ENCODE results near the gene GPRC5A. TPM values are rescaled to one million over a fixed set of nuclear protein-coding genes. Genes with fewer than 3 reads are reported as not detected.
A peak's percentile ranks its signal among the peaks of the same experiment; 100 is the strongest.

GPRC5A gene
- total RNA-seq, 1 donor from 2014 or later = 0.78 TPM

DNA sequence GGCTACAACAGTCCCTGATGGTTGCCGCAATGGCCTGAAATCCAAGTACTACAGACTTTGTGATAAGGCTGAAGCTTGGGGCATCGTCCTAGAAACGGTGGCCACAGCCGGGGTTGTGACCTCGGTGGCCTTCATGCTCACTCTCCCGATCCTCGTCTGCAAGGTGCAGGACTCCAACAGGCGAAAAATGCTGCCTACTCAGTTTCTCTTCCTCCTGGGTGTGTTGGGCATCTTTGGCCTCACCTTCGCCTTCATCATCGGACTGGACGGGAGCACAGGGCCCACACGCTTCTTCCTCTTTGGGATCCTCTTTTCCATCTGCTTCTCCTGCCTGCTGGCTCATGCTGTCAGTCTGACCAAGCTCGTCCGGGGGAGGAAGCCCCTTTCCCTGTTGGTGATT, 16.9 kb downstream of the GPRC5A start:
- DNase-seq (ENCODE audit: low spot score) = no peak
- intact Hi-C loops (cut with DNase I) = no loop called here

DNA sequence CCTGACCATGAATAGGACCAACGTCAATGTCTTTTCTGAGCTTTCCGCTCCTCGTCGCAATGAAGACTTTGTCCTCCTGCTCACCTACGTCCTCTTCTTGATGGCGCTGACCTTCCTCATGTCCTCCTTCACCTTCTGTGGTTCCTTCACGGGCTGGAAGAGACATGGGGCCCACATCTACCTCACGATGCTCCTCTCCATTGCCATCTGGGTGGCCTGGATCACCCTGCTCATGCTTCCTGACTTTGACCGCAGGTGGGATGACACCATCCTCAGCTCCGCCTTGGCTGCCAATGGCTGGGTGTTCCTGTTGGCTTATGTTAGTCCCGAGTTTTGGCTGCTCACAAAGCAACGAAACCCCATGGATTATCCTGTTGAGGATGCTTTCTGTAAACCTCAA, 17.3 kb downstream of the GPRC5A start:
- no peak for DNase-seq (ENCODE audit: low spot score)
- intact Hi-C loops (cut with DNase I) = no loop called here

DNA sequence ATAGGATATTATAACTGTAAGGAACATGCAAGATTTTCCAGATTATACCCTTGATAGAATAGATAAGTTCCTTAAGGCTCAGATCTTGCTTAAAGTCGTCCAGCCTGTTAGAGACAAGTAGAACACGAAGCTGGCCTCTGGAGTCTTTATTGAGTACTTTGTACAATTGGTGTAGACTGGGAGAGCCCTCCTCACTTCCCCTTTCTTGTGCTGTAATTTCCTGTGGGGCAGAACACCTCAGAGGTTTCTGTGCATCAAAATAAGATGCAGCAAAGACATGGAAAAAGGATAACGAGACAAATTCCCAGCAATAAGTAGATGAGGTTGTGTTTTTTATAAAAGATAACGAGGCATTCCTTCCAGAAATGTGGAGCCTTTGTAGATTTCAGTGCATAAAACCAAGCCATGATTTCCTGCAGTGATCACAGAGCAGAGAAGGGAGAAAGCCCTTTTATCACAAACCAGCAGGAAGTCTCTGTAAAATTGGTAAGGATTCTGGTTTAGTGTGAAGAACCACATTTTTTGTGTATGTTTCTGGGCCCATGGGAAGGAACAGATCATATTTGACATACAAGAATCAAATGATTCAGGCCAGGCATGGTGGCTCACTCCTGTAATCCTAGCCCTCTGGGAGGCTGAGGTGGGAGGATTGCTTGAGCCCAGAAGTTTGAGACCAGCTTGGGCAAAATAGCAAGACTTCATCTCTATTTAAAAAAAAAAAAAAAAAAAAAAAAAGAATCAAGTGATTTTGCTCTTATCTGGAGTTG, 18.0 kb downstream of the GPRC5A start:
- no peak for DNase-seq (ENCODE audit: low spot score)
- intact Hi-C loops (cut with DNase I) = no loop called here

DNA sequence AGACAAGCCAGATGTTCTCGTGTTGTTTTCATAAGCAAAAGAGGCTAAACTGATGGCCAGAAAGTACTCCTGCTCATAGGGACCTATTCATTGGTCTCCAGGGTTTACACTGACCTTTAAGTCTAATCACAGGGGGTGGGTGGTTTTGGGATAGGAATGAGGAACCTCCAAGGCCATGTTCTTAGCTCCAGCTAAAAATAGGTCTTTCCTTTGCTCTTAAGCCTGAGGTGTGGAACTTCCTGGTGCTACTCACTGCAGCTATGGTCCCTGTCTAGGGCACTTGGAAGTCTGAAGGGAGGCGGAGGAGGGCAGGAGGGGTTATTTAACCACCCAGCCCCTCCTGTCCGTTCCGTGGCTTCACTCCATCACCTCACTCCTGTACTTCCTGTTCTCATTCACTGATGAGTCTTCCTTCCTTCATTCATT, 18.6 kb downstream of the GPRC5A start:
- intact Hi-C loops (cut with DNase I) = loop anchor here (10.0 kb wide), 1 partner anchor 185 kb away; no protein-coding TSS in a partner anchor
- DNase-seq (ENCODE audit: low spot score) = no peak

DNA sequence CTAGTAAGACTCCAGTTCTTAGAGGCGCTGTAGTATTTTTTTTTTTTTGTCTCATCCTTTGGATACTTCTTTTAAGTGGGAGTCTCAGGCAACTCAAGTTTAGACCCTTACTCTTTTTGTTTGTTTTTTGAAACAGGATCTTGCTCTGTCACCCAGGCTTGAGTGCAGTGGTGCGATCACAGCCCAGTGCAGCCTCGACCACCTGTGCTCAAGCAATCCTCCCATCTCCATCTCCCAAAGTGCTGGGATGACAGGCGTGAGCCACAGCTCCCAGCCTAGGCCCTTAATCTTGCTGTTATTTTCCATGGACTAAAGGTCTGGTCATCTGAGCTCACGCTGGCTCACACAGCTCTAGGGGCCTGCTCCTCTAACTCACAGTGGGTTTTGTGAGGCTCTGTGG, 21.3 kb downstream of the GPRC5A start:
- intact Hi-C loops (cut with DNase I) = loop anchor here (10.0 kb wide), 1 partner anchor 182 kb away; no protein-coding TSS in a partner anchor

DNA sequence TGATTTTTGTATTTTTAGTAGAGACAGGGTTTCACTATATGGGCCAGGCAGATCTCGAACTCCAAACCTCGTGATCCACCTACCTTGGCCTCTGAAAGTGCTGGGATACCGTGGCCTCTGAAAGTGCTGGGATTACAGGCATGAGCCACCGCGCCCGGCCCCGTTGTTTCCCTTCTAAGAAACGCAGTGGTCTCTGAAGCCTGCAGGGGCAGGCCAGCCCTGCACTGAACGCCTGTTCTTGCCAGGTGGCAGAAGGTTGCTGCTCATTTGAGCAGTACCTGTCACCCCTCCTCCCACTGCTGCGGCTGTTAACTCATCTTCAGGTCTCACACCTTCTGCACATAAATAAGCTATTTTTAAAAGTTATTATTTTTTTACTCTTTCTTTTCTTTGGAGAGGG, 24.3 kb downstream of the GPRC5A start:
- no peak for DNase-seq (ENCODE audit: low spot score)
- intact Hi-C loops (cut with DNase I) = loop anchor here (1.0 to 10.0 kb wide), 4 partner anchors 68 to 317 kb away; no protein-coding TSS in a partner anchor

More for the DNA sequence above, 21.3 kb downstream of the GPRC5A start:
- DNase-seq (ENCODE audit: low spot score) = no peak

DNA sequence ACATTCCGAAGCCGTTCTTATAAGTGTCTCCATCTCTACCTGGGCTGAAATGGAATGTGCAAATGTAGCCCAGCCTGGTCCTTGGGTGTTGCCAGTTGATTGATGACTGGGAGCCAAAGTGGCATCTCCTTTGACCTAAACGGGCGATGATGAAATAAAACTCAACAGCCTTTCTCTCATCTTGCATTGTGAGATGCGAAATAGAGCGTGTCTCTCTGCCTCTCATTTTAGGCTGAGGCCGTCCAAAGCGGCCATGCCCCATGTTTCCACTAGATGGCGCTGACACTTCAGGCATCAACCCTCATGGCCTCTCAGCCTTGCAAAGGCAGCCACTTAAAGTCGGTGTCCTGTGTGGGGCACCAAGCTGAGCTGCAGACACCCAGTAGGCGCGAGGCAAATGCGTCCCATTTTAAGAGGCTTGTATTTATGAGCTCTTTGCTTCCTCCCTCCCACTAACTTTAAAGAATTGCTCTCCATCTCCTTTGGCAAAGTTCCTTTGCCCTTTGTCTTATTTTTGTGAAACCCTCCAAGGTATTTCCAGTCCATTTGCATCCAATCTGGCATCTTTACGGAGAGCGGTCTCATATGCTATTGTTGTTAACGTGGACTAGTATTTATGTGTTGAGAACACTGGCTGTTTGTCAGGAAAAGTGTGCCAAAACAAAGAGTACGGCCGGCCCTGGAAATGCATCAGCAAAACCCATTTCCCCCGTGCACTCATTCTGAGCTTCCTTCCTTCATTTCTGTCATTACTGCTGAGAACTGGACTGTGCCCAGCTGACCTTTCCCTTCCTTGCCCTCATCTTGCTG, 25.0 kb downstream of the GPRC5A start:
- peak; percentile 90 for DNase-seq (ENCODE audit: low spot score)
- intact Hi-C loops (cut with DNase I) = loop anchor here (1.0 to 10.0 kb wide), 4 partner anchors 67 to 316 kb away; no protein-coding TSS in a partner anchor

DNA sequence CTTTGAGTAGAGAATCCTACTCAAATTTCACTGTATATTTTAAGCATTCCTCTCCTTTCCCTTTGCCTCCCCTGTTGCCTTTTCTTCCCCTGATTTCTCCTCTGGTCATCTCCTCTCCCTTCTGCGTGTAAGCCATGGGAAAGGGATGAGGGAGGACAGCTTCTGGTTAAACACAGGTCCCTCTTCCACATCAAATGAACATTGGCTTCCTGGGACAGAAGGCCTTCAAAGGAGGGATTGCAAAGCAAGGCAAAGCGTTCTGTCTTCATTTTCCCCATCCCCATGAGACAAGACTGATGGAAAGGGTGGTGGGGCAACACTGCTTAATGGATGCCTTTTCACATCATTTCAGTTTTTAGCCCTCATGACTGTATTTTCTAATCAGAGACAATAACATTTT, 26.2 kb downstream of the GPRC5A start:
- no peak for DNase-seq (ENCODE audit: low spot score)
- intact Hi-C loops (cut with DNase I) = loop anchor here (2.0 to 10.0 kb wide), 3 partner anchors 177 to 315 kb away; no protein-coding TSS in a partner anchor

DNA sequence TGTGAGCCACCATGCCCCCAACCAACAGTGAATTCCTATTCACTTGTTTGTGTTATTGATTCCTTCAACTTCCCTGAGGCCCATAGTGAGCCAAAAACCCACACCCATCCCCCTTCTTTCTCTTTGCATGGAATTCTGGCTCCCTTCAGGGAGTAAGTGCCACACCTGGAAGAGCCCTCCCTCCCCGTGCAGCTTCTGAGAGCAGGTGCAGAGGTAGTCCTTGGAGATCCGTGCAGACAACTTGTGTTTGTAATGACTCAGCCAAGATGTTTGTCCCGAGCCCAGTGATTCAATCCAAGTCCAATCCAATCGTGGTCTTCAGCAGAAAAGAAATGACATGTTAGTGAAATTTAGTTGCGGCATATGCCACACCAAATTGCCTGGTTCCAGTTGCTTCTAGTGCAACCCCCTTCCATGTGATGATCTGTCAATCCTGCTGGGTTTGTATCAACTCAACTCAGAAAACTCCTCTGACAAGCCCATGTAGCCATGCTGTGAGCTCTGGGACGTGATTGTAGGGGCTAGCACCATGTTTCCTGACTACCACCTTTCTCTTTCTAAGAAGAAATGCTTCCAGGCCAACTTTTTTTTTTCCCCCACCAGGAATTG, 27.5 kb downstream of the GPRC5A start:
- intact Hi-C loops (cut with DNase I) = loop anchor here (5.0 to 10.0 kb wide), 2 partner anchors 176 to 313 kb away; no protein-coding TSS in a partner anchor
- DNase-seq (ENCODE audit: low spot score) = no peak

DNA sequence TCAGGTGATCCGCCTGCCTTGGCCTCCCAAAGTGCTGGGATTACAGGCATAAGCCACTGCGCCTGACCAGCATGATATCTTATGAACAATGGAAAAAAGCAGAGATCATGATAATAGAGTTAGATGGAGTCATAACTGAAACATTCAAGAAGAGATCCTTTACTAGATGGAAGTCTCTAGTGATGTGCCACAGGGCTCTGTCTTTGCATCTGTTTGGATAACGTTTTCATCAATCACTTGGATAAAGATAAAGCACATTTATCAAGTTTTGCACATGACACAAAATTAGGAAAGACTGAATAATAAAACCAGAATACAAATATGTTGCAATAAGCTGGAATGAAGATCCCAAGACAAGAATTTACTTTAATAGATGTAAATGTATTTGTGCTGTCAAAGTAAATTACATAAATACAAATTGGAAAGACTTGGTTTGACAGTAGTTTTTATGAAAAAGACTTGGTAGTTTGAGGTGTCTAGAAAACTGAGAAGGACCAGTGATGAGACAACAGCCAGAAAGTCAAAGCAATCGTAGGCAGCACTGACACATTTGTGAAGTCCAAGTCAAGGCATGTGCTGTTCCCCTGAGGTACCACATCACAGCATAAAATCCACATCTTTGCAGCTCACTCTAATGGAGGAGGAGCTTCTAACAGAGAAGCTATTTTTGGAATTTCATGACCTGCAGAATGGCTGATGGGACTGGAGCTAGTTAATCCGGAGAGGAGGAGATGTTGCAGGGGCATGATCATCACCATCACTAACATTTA, 28.5 kb downstream of the GPRC5A start:
- intact Hi-C loops (cut with DNase I) = loop anchor here (5.0 to 10.0 kb wide), 2 partner anchors 175 to 312 kb away; no protein-coding TSS in a partner anchor
- DNase-seq (ENCODE audit: low spot score) = no peak

DNA sequence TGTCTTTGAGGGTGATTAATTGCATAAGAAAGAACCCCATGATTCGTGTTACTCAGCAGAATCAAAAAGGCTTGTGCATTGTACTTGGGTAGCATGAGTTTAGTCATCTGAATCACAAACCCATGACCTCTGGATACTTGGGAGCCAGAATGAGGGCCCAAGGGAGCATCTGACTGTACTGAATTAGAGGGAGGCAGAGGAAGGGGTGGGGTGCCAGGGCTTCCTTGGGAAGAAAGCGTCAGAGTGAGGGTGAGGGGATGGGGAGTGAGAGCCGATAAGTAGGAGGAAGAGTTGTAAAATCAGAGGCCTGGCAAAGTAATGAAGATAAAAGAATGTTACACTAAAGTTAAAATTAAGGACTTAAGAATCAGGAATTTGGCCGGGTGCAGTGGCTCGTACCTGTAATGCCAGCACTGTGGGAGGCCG, 30.8 kb downstream of the GPRC5A start:
- DNase-seq (ENCODE audit: low spot score) = no peak
- intact Hi-C loops (cut with DNase I) = no loop called here

DNA sequence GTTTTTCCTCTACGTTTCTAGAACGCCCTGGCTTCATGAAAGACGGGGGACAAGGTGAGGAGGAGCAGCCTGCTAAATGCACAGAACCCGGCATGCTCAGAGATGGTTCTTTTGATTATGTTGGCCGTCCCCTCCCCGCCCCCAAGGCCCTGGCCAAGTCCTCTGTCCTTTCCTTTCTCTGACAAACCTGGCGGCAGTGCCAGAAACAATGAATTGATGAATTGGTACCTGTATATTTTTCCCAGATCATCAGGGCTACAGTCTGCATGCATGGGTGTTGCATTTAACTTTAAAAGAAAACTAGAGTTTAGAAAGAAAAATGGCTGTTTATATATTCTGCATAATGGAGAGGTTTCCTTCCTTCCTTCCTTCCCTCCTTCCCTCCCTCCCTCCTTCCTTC, 31.6 kb downstream of the GPRC5A start:
- DNase-seq (ENCODE audit: low spot score) = no peak
- intact Hi-C loops (cut with DNase I) = no loop called here

DNA sequence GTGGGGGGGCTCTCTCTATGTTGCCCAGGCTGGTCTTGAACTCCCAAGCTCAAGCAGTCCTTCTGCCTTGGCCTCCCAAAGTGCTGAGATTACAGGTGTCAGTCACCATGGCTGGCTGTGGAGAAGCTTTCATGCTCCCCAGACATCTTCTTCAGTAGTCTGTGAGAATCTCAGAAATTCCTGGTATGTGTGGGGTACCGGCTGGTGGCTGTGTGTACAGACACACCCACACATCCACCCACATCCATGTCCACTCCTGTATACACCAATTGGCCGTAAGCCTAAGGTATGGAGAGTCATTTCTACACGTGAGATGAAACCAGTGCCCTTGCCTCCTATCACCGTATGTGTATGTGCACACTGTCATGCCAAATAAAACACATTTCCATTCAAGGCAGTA, 32.8 kb downstream of the GPRC5A start:
- DNase-seq (ENCODE audit: low spot score) = no peak
- intact Hi-C loops (cut with DNase I) = no loop called here

DNA sequence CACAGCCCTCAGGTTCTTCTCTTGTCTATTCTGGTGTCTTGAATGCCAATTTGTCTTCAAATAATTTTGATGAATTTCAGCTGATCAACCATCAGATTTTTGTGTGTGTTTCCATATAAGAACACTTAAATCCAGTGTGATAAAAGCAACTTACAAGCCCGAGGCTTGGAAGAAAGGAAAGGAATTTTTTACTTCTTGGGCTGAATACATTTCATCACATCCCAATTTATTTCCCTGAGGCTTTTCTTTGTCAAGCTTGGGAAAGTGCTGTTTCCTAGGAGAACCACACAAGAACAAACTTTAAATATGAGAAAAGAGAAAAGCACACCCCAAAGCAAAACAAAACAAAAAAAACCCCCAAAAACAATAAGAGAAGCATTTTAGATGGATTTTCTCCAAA, 34.0 kb downstream of the GPRC5A start:
- DNase-seq (ENCODE audit: low spot score) = no peak
- intact Hi-C loops (cut with DNase I) = no loop called here

DNA sequence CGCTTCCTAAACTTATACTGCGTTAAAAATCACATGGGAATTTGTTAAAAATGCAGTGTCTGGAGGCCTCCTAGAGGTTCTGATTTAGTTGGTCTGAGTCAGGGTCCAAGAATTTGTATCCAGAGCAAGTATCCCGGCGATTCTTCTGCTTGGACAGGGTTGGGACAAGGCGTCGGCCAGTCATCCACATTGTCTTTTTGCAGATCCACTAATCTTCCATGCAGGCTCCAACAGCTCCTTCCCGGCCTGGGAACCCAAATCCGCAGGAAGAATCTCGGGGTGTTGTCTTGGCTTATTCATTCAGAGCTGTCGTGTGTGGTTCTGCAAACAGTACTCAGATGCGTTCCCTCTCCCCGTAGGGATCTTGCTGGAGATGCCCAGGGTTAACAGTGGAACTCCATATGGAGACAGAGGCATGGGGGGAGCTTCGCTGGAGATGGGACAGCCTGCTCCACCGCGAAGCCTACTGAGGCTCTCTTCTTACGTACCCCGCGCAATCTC, 35.3 kb downstream of the GPRC5A start:
- intact Hi-C loops (cut with DNase I) = no loop called here

DNA sequence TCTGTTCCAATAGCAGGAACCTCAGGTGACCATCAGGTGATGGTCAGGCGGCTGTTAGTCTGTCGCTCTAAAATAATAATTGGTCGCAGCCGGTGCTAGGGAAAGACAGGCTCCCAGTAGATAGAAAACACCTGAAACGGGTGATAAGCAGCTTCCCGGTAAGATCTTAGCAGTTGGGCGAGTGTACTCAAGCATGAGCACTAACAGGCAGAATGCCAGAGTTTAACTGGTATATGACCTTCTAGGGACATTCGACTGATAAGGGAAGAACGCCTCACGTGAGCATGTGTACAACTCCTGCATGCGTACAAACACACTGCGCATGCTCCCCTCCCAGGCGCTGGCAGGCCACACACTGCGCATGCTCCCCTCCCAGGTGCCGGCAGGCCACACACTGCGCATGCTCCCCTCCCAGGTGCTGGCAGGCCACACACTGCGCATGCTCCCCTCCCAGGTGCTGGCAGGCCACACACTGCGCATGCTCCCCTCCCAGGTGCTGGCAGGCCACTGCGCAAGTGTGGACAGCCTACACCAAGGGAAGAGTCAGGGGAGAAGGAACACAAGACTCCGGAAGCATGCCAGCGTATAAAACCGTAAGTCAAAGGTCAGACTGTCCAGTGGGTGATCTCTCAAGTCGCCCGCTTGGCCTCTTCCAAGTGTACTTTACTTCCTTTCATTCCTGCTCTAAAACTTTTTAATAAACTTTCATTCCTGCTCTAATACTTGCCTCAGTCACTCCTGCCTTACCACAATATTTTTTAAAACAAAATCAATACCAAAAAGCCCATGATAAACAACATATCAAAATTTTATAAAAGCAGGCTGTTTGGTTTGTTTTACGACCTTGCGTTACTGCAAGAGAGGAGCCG, 36.1 kb downstream of the GPRC5A start:
- peak; percentile 82 for DNase-seq (ENCODE audit: low spot score)
- intact Hi-C loops (cut with DNase I) = no loop called here

More for the DNA sequence above, 35.3 kb downstream of the GPRC5A start:
- no peak for DNase-seq (ENCODE audit: low spot score)

DNA sequence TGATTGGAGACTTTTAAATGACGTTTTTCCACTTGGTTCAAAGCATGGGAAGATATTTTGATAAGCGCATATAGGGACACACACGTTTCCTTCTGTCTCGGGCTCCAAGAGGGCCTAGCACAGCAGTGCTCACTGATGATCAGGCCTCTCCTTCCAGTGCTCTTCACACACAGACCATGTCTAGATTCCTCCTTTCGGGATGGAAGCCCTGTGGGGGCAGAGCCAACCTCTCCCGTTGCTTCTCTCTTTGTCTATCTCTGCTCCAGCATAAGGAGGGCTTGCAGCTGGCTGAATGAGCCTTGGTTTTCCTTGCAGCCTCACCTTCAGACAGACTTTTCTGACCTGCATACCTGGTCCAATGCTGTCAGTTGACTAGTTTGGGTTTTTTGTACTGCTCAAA, 38.3 kb downstream of the GPRC5A start:
- intact Hi-C loops (cut with DNase I) = no loop called here
- no peak for DNase-seq (ENCODE audit: low spot score)

DNA sequence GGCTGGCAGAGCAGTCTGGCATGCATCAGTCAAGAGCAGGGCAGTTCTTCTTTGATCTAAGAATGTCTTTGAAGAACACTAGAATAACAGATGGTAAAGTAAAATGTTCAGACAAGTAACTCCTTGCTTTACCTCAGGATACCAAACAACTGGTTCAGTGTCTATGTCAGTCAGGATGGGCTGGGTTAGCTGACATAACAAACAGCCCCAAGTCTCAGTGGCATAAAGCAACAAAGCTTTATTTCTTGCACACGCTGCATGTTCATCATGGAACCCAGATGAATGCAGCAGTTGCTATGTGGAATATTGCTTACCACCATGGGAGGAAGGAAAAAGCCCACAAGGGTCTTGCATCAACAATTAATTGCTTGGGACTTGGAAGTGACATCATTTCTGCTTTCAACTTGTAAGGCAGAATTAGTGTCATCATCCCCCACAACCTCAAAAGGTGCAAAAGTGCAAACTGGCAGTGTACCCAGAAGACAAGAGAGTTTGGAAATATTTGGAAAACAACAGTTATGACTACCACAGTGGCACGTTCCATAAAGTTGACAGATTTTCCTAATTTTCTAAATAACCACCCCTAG, 39.4 kb downstream of the GPRC5A start:
- intact Hi-C loops (cut with DNase I) = no loop called here
- DNase-seq (ENCODE audit: low spot score) = no peak
